Amniotic epithelial cell (primary cell): ENCODE measurements around the gene NANS.
"Not testable (repeated sequence)": the region's sequence is repeated elsewhere in the genome, so short reads cannot be mapped to it uniquely, and the experiment has no call there.

Source experiments
- DNase-seq: peaks from one replicate; pipeline ENCODE4 v3.0.0-alpha.2; 2010; ENCODE audit warnings: low read depth

The NANS gene

DNA sequence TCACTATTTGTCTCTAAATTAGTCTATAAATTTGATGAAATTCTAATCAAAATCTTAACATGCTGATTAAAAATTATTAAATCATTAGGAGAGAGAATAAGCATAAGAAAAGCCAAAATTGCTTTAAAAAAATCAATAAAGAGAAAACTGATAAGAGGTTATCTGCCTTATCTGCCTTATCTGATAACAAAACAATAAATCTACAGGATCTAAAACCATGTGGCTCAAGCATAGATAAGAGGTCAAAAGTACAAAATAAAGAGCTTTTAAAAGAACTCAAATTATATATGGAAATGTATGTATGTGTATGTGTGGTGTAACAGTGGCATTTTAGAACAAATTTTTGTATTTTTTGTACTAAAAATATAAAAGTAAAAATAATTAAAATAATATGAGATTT is 43.9 kb downstream of the NANS start:
- no peak for DNase-seq

DNA sequence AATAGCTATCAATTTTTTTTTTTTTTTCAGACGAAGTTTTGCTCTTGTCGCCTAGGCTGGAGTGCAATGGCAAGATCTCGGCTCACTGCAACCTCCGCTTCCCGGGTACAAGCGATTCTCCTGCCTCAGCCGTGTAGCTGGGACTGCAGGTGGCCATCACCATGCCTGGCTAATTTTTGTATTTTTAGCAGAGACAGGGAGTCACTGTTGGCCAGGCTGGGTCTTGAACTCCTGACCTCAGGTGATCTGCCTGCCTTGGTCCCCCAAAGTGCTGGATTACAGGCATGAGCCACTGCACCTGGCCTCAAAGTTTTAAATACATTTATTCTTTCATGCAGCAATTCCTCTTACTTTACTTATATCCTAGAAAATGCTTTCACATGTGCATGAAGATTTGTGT is 44.9 kb downstream of the NANS start:
- DNase-seq: no peak

- no peak for DNase-seq
These were observed 45.3 kb downstream of the NANS start for GRCh38 chr9:98101868-98102273.

- no peak for DNase-seq
These were observed 47.9 kb downstream of the NANS start for GRCh38 chr9:98104445-98104881.

- DNase-seq: no peak
These were observed 48.5 kb downstream of the NANS start for GRCh38 chr9:98105006-98105405.

DNA sequence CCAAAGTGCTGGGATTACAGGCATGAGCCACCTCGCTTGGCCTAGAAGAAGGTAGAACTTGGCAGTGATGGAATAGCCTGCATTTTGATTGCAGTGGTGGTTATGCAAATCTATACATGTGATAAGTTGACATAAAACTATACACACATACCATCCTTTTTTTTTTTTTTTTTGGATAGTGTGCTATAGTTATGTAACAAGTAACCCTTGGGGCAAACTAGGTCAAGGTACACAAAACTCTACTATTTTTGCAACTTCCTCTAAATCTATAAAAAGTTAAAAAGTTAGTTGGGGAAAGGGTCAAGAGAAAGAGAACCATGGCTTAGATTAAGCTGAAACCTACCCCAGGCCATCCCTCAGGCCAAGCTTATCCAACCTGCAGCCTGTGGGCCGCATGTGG is 51.4 kb downstream of the NANS start:
- no peak for DNase-seq

DNA sequence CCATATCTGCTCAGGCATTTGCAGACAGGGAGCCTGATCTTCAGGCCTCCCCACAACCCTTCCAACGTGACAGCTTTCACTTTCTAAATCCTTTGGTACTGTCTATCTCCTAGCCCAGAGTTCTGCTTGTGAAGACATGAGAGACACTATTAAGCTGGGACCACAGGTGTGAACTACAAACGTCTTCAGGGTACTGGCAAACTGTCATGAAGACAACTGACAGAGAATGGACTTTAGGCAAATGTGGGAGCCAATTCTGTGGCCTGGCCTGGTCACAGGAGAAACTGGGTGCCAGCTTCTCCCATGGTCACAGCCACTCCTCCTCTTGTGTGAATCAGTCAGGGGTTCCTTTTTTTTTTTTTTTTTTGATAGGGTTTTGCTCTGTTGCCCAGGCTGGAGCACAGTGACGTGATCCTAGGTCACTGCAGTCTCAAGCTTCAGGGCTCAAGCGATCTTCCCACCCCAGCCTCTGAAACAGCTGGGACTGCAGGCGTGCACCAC is 52.0 kb downstream of the NANS start:
- DNase-seq: no peak

DNA sequence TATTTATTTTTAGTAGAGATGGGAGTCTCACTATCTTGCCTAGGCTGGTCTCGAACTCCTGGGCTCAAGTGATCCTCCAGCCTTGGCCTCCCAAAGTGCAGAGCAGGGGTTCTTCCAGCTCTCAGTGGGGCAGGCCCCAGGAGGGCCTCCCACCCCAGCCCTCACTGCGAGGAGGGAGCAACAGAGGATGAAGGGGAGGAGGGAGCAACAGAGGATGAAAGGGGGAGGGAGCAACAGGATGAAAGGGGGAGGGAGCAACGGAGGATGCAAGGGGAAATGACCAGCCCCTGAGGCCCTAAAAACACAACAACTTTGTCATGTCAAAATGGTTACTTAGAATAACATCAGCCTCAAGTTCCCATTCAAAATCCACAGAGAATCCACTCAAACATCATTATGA is 52.5 kb downstream of the NANS start:
- DNase-seq: no peak

DNA sequence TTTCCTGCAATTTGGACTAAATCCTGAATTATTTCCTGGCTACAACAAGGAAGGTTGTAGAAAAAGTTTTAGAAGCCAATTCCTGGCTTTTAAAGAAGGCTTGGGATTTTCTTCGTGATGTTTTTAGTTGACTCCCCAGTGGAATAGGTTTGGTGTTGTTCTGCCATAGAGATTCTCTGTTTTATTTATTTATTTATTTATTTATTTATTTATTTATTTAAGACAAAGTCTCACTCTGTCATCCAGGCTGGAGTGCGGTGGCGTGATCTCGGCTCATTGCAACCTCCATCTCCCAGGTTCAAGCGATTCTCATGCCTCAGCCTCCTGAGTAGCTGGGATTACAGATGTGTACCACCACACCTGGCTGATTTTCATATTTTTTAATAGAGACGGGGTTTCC is 60.6 kb downstream of the NANS start:
- not testable (repeated sequence) for DNase-seq

- DNase-seq: peak; percentile 21
These were observed 61.6 kb downstream of the NANS start for GRCh38 chr9:98117984-98118639.

DNA sequence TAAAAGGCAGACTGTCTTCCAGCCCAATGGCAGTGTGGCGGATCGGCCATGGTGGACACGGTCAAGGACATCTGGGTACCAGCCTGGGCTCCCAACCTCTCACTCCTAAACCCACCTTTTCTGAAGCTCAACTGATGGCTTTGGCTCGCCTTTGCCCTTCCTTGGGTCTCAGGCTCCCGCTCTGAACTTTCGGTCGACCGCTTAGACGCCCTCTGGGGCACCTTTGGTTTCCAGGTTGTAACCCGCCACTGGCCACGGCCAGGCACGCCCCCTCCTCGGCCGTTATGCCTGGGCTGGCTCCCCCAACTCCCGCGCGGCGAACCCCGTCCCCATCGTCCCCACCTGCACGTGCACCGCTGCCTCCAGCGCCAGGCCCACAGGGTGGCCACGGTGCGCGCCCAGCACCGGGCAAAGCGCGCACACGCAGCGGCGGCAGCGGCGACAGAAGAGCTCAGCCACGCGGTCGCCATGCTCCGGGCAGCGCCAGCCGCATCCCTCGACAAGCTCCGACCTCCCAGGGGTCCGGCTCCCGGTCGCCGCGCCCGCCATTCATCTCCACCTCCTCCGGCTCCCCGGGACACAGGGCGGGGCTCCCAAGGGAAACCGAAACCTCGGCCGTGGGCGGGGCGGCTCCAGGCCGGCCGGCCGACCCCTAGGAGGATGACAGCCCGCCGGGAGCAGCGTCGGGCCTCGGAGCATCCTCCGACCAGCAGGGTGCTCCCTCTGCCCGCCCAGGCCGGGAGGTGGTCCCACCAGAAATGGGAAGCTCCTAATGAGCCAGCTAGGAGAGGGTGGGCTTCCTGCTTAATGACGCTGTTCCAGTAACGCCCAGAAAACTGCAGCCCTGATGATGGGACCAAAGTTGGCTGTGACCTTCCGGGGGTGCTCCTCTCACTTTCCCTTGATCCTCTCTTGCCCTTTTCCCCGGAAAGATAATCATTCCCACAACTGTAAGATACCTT is 62.4 kb downstream of the NANS start, which contains the start of gene TRIM14:
TRIM14 (minus strand) TSS at position 583 of the 962 bp plus-strand sequence; CDS start at position 549, 34 bp downstream.
- DNase-seq: peak; percentile 42

GRCh38 chr9:98120476-98120875 is 63.9 kb downstream of the NANS start:
- no peak for DNase-seq

DNA sequence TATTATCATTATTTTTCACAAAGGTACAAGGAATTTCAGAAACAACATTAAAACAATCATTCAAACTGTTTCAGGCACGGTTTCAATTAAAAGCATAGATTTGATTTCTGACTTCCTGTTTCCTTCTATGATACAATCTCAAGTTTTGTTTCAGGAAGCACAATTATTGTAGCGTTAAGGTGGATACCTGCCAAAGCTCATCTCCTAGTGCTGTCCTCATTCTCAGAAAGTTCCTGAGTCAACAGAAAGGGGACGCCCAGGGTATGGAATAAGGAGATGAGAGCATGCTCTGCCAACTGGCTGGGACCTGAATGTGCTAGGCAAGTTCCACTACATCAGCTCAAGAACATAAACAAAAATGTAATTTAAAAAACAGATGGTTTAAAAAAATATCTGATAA is 64.5 kb downstream of the NANS start:
- no peak for DNase-seq

DNA sequence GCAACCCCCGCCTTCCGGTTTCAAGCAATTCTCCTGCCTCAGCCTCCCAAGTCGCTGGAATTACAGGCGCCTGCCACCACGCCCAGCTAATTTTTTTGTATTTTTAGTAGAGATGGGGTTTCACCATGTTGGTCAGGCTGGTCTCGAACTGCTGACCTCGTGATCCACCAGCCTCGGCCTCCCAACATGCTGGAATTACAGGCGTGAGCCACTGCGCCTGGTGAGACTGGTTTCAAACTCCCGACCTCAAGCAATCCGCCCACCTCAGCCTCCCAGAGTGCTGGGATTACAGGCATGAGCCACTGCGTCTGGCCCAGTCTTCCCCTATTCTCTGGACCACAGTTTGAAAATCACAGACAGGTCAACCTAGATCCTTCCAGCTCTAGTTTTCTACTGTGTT is 67.6 kb downstream of the NANS start:
- DNase-seq: not testable (repeated sequence)

DNA sequence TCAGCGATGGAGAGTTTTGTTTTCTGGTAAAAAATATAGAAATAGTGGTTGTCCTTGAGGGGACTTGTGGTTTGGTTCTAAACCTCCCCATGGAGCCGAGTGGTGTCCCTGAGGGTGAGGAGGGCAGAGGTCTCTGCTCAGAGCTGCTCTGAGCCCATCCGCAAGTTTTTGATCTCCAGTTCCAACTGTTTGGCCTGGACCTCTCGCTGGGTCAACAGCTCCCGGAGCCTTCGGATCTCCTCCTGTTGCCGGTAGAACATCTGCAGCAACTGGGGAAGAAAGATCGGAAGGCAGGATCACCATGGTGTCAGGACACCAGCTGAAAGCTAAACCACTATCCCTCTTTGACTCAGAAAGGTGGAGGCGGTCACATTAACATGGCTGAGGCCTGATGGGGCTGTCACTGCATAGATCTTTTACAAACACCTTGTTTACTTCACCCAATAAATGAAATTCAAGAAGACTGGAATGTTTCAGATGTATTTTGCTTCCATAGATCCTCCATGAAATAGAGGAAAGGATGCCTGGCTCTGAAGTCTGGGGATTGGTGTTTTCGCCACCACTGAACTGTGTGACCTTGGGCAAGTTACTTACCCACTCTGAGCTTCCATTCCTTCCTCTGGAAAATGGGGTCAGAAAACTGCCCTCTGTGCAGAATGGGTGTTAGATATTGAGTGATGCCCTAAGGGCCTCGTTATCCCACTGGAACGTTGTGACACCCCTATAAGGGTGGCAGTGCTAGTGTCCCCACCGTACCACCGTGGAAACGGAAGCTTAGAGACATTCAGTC is 68.3 kb downstream of the NANS start:
- DNase-seq: no peak

GRCh38 chr9:98127226-98127625 is 70.7 kb downstream of the NANS start:
- DNase-seq: no peak

DNA sequence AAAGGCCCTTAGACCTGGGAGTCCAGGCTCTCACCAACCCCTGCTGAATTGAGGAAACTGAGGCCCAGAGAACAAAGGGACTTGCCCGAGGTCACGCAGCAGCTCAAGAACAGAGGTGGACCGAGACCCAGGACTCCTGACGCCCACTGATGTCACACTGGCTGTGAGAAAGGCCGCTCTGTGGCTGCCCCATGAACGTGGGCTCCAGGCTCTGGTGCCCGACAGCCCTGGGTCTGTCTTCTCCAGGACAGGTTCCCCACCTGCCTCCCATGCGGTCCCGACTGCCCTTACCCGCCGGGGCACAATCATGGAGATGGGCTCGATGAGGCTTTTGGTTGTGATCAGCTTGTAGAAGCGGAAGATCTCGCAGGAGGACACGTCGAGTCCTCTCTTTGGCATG is 71.8 kb downstream of the NANS start:
- no peak for DNase-seq

GRCh38 chr9:98129451-98129881 is 72.9 kb downstream of the NANS start:
- no peak for DNase-seq

- DNase-seq: not testable (repeated sequence)
These were observed 73.5 kb downstream of the NANS start for GRCh38 chr9:98130060-98130459.

DNA sequence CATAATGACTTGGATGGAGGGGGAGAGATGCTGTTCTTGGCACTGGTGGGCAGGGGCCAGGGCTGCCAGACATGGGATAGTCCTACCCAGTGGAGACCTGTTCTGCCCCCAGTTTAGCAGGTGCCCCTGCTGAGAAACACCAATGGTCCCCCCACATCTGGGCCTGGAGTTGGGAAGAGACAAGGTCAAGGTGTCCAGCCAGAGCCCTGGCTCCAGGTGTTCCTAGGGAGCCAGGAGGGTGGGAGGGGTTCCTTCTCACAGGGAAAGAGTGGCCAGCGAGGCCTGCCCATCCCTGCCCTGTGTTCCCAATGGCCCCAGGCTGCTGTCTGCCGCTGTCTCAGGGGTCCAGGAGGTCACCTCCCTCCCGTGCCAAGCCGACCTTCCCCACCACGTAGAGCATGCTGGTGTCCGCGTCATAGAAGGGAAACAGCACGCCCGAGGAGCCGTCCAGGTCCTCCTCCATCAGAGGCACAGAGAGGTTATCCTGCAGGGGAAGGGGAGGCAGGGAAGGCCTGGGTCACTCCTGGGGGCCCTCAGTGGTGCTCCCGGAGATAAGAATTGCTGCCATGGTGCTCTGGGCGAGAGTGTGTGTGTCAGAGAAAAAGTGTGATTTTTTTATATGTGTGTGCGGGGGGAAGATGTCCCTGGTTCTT is 74.2 kb downstream of the NANS start:
- DNase-seq: no peak

DNA sequence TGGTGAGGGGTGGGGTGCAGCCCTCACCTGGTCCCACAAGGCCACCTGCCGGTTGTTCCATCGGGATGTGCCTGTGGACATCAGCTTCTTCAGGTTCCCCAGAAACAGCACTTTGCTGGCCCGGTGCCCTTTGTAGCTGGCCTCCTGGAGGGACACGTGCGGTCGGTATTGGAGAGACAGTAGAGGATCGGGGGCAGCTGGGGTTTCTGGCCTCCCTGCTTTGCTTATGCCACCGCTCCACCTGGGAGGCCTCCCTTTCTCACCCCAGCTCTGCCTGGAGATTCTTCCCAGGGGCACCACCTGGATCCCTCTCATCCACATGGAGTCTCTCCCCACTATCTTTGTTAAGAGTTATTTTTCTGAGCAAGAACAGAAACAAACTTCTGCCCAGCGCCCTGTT is 75.6 kb downstream of the NANS start:
- DNase-seq: no peak
